Thoracic aorta (tissue), 2 donors: ENCODE measurements around the gene CHRM5. TPM values are rescaled to one million over a fixed set of nuclear protein-coding genes. Genes with fewer than 3 reads are reported as not detected.

Experiments
- ATAC-seq: fragments of 150-250 bp; one replicate; pipeline ENCODE4 v1.8.0; 2017; ENCODE audit warnings: low read depth; ENCODE audit not compliant: insufficient number of reproducible peaks, low FRiP score
- DNase-seq: peaks from one replicate; pipeline ENCODE4 v3.0.0-alpha.2; 2020; ENCODE audit warnings: low spot score
- H3K27ac ChIP-seq, 2 donors: fragments of 200-600 bp; sonication (generic); 1 replicate in 1 of 2; 2 replicates in 1 of 2; pipeline ENCODE4 v1.5.1; 2016; ENCODE audit warnings: mild to moderate bottlenecking in 2 of 2, moderate library complexity in 2 of 2
- H3K27me3 ChIP-seq: fragments of 200-600 bp; sonication (generic); replicated peaks from 2 replicates; pipeline ENCODE4 v1.6.0; 2016; ENCODE audit warnings: mild to moderate bottlenecking; ENCODE audit not compliant: insufficient read depth
- H3K36me3 ChIP-seq: fragments of 200-600 bp; sonication (generic); one replicate; pipeline ENCODE4 v1.5.1; 2016
- H3K4me1 ChIP-seq, 2 donors: fragments of 200-600 bp; sonication (generic); 1 replicate in 1 of 2; 2 replicates in 1 of 2; pipeline versions ENCODE4 v1.5.1 to v1.6.0; 2016; ENCODE audit warnings: low read depth in 2 of 2, mild to moderate bottlenecking in 1 of 2; ENCODE audit not compliant: control insufficient read depth in 1 of 2
- H3K4me3 ChIP-seq: fragments of 200-600 bp; sonication (generic); 2 replicates; pipeline ENCODE4 v1.5.1; 2016; ENCODE audit warnings: mild to moderate bottlenecking
- H3K9me3 ChIP-seq: fragments of 200-600 bp; sonication (generic); 2 replicates; pipeline ENCODE4 v1.5.1; 2016
- CTCF ChIP-seq: fragments of 200-600 bp; sonication (generic); IDR thresholded peaks from one replicate; pipeline ENCODE4 v1.5.1; 2019; ENCODE audit warnings: antibody characterized with exemption
- total RNA-seq, 2 donors: library from RNA; depleted of rRNA; stranded (reverse); fragments of >200 nt; gene quantifications; one replicate each; pipeline versions ENCODE4 v1.1.0 to v1.2.3, GENCODE V29; 2016

The CHRM5 gene
- total RNA-seq, 2 donors from 2014 or later: not detected

- no peak for TF ChIP-seq CTCF
- ATAC-seq (no peak), DNase-seq (no peak)
- Histone ChIP-seq H3K4me3 (no peak overlapping the region), H3K27me3 (no peaks in the 10 kb centered on the region), H3K27ac (no peak overlapping the region), H3K9me3 (no peaks in the 10 kb centered on the region), H3K36me3 (no peaks in the 10 kb centered on the region), H3K4me1 (no peaks in the 10 kb centered on the region)
These were observed 146.4 kb downstream of the CHRM5 start for GRCh38 chr15:34114739-34115138.

GRCh38 chr15:34116620-34117019, 148.3 kb downstream of the CHRM5 start:
- H3K4me1 ChIP-seq: no peaks in the 10 kb centered on the region
- H3K4me3 ChIP-seq: no peak overlapping the region
- no peaks in the 10 kb centered on the region for H3K9me3 ChIP-seq
- no peak for TF ChIP-seq CTCF
- H3K27ac ChIP-seq: no peak overlapping the region
- ATAC-seq: no peak
- DNase-seq: no peak
- no peaks in the 10 kb centered on the region for H3K27me3 ChIP-seq
- no peaks in the 10 kb centered on the region for H3K36me3 ChIP-seq

Other genes starting within 250 kb of the CHRM5 start
- 10 to 100 TPM; 26.5 to 29.0 TPM for gene AVEN, start 70.7 kb downstream of the CHRM5 start, total RNA-seq
- gene EMC7, start 133.4 kb downstream of the CHRM5 start, total RNA-seq: 10 to 100 TPM; 38.0 to 49.0 TPM
- gene PGBD4, start 133.6 kb downstream of the CHRM5 start, total RNA-seq: 1 to 10 TPM in 1 of 2 donors, under 1 TPM in 1; 0.27 to 1.2 TPM
- gene KATNBL1, start 241.6 kb downstream of the CHRM5 start, total RNA-seq: 10 to 100 TPM; 61.9 to 93.8 TPM